GM12872 (cell line): ENCODE data around the gene TOM1.

ENCODE experiments used
- CTCF ChIP-seq: IDR thresholded peaks from 3 replicates; pipeline ENCODE4 v1.5.1; 2011; ENCODE audit warnings: low read depth, mild to moderate bottlenecking, low read length, moderate library complexity; ENCODE audit not compliant: insufficient read depth

The TOM1 gene

GRCh38 chr22:35292786-35293185 is 6.9 kb upstream of the TOM1 start:
- no peak for TF ChIP-seq CTCF

- TF ChIP-seq CTCF = no peak
Measured at GRCh38 chr22:35296051-35296450, 3.6 kb upstream of the TOM1 start.

GRCh38 chr22:35299217-35299672 is 449 bp upstream of the TOM1 start:
- no peak for TF ChIP-seq CTCF

GRCh38 chr22:35301372-35301874 is 1.7 kb downstream of the TOM1 start:
- no peak for TF ChIP-seq CTCF

GRCh38 chr22:35303029-35303624 is 3.4 kb downstream of the TOM1 start:
- TF ChIP-seq CTCF = no peak

- no peak for TF ChIP-seq CTCF
Measured at GRCh38 chr22:35305525-35306070, 5.9 kb downstream of the TOM1 start.

- no peak for TF ChIP-seq CTCF
Measured at GRCh38 chr22:35306350-35306967, 6.8 kb downstream of the TOM1 start.
